MM.1S (cell line): ENCODE data around the gene MYPN.

ENCODE experiments used
- CTCF ChIP-seq: fragments of 300-600 bp; sonication (generic); IDR thresholded peaks from 2 replicates; pipeline ENCODE4 v1.5.1; 2016; ENCODE audit warnings: antibody characterized with exemption, low read length, mixed read lengths
- EZH2 ChIP-seq: fragments of 300-600 bp; sonication (generic); optimal IDR thresholded peaks from 2 replicates; pipeline ENCODE3; 2017; ENCODE audit warnings: low read depth, mild to moderate bottlenecking, antibody characterized with exemption, low read length, mixed read lengths
- EZH2phosphoT487 ChIP-seq: fragments of 300-600 bp; sonication (generic); IDR thresholded peaks from 2 replicates; pipeline ENCODE4 v1.6.1; 2018; ENCODE audit warnings: antibody characterized with exemption, low read length

GRCh38 chr10:68247931-68248330 lies 138.6 kb downstream of the MYPN start:
- TF ChIP-seq EZH2 (no peak), CTCF (no peak), EZH2phosphoT487 (no peak)
